Left ventricle myocardium superior (tissue), 1 donor: ENCODE measurements around the gene FAM200B. TPM values are rescaled to one million over a fixed set of nuclear protein-coding genes. Genes with fewer than 3 reads are reported as not detected.

Experiments used
- ATAC-seq: fragments of 200-7000 bp; cut with Tn5 transposase; one replicate; pipeline ENCODE4 v1.9.1; 2020; ENCODE audit warnings: mild to moderate bottlenecking, moderate library complexity
- DNase-seq: peaks from one replicate; pipeline ENCODE4 v3.0.0-alpha.2; 2020
- intact Hi-C: fragments of 100-400 bp; cut with micrococcal nuclease; formaldehyde crosslinking; loops from one replicate; pipeline ENCODE4 v1.11.0; 2022
- total RNA-seq: library from RNA; stranded (reverse); fragmentation: NEBNext Ultra II Directional; extraction: Animal tissue kit (Norgen Biotek cat#: 25700); gene quantifications from one replicate; pipeline ENCODE4 v1.2.1, GENCODE V29; 2021
- donor health status: DM: no; HTN: yes; CAD: no; lungs with severe emphysema.

The FAM200B gene
- total RNA-seq, 1 donor from 2014 or later = 30.9 TPM

GRCh38 chr4:15690020-15690809 lies 8.6 kb downstream of the FAM200B start:
- ATAC-seq = peak; percentile 83
- intact Hi-C loops = no loop called here

GRCh38 chr4:15691346-15692135 lies 9.9 kb downstream of the FAM200B start:
- ATAC-seq = peak; percentile 24
- intact Hi-C loops = no loop called here

More at GRCh38 chr4:15690020-15690809, 8.6 kb downstream of the FAM200B start:
- no peak for DNase-seq

GRCh38 chr4:15692602-15693001 lies 11.0 kb downstream of the FAM200B start:
- DNase-seq (no peak), ATAC-seq (no peak)
- intact Hi-C loops = no loop called here

More at GRCh38 chr4:15691346-15692135, 9.9 kb downstream of the FAM200B start:
- no peak for DNase-seq

GRCh38 chr4:15694431-15694830 lies 12.8 kb downstream of the FAM200B start:
- DNase-seq = no peak
- intact Hi-C loops = no loop called here
- ATAC-seq = no peak

GRCh38 chr4:15695240-15695699 lies 13.6 kb downstream of the FAM200B start:
- intact Hi-C loops = no loop called here
- no peak for ATAC-seq
- no peak for DNase-seq

GRCh38 chr4:15695729-15696128 lies 14.1 kb downstream of the FAM200B start:
- intact Hi-C loops = no loop called here
- ATAC-seq (no peak), DNase-seq (no peak)

GRCh38 chr4:15696866-15697265 lies 15.2 kb downstream of the FAM200B start:
- DNase-seq (no peak), ATAC-seq (no peak)
- intact Hi-C loops = no loop called here

GRCh38 chr4:15702941-15703403 lies 21.3 kb downstream of the FAM200B start, which contains the start of gene BST1:
TSS of gene BST1 (plus strand) at chr4:15703065. CDS start at chr4:15703145, 80 bp downstream.
- ATAC-seq (peak; percentile 87), DNase-seq (peak; percentile 82)
- intact Hi-C loops = loop anchor here (10.0 kb wide), 1 partner anchor 1872 kb away; the partner anchor contains the start of gene LAP3

GRCh38 chr4:15703439-15703838 lies 21.8 kb downstream of the FAM200B start:
- ATAC-seq (peak; percentile 16), DNase-seq (no peak)
- intact Hi-C loops = loop anchor here (10.0 kb wide), 1 partner anchor 1871 kb away; the partner anchor contains the start of gene LAP3

GRCh38 chr4:15704129-15704528 lies 22.5 kb downstream of the FAM200B start:
- no peak for DNase-seq
- intact Hi-C loops = loop anchor here (10.0 kb wide), 1 partner anchor 1871 kb away; the partner anchor contains the start of gene LAP3
- no peak for ATAC-seq

GRCh38 chr4:15706646-15707362 lies 25.2 kb downstream of the FAM200B start:
- intact Hi-C loops = loop anchor here (10.0 kb wide), 1 partner anchor 1868 kb away; the partner anchor contains the start of gene LAP3
- ATAC-seq = no peak
- DNase-seq = no peak

GRCh38 chr4:15707363-15707715 lies 25.7 kb downstream of the FAM200B start:
- intact Hi-C loops = loop anchor here (10.0 kb wide), 1 partner anchor 1867 kb away; the partner anchor contains the start of gene LAP3
- ATAC-seq (no peak), DNase-seq (no peak)

- intact Hi-C loops = no loop called here
- DNase-seq (no peak), ATAC-seq (no peak)
Observed at GRCh38 chr4:15711762-15712161, 30.1 kb downstream of the FAM200B start.

- ATAC-seq = no peak
- intact Hi-C loops = no loop called here
- no peak for DNase-seq
Observed at GRCh38 chr4:15712214-15712613, 30.6 kb downstream of the FAM200B start.

- no peak for DNase-seq
- intact Hi-C loops = no loop called here
- no peak for ATAC-seq
Observed at GRCh38 chr4:15714141-15714540, 32.5 kb downstream of the FAM200B start.

GRCh38 chr4:15714646-15715435 lies 33.2 kb downstream of the FAM200B start:
- no peak for DNase-seq
- ATAC-seq = peak; percentile 68
- intact Hi-C loops = no loop called here

- no peak for DNase-seq
- intact Hi-C loops = no loop called here
- ATAC-seq = no peak
Observed at GRCh38 chr4:15716115-15716514, 34.5 kb downstream of the FAM200B start.

GRCh38 chr4:15717086-15717485 lies 35.5 kb downstream of the FAM200B start:
- ATAC-seq = no peak
- intact Hi-C loops = no loop called here

More at GRCh38 chr4:15717086-15717485, 35.5 kb downstream of the FAM200B start:
- DNase-seq = no peak
